ENCODE measurements around the gene AGAP1.

Gene AGAP1

GRCh38 chr2:236157815-236158498, 664.1 kb downstream of the AGAP1 start:
- DNase-seq = no peak

GRCh38 chr2:236158969-236159777, 665.3 kb downstream of the AGAP1 start:
- DNase-seq = no peak

- DNase-seq = no peak
Observed at GRCh38 chr2:236159778-236160170, 665.9 kb downstream of the AGAP1 start.

DNA sequence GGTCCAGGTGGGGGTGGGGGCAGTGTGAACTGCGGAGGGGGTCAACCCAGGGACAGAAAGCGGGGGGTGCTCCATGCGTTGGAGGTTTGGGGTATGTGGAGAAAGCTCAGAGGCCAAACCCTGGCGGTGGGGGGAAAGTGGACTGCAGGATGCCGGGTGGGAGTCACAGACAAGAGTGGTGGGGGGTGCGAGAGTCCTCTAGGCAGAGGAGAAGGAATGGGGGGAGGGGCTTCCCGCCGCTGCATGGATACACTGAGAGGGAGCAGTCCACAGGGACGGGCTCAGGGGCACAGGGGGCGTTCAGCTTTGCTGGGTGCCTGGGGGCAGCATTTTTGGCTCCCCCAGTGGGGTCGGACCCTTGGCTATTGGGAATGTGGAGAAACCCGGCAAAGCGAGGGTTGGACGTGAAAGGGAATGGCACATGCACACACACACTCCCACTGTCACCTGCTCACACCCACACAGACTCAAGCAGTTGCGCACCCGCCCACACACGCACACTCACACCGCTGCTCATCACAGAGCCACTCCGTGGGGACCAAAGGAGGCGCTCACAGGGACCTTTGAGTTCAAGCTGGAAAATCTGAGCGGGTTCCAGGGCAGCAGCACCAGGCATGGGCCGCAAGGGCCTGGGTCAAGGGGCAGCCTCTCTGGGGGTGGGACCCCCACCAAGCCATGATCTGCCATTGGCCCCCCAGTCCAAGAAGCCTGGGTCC, 666.7 kb downstream of the AGAP1 start:
- DNase-seq = no peak

GRCh38 chr2:236161082-236161462, 667.2 kb downstream of the AGAP1 start:
- DNase-seq = no peak

GRCh38 chr2:236161531-236161930, 667.7 kb downstream of the AGAP1 start:
- DNase-seq = no peak

DNA sequence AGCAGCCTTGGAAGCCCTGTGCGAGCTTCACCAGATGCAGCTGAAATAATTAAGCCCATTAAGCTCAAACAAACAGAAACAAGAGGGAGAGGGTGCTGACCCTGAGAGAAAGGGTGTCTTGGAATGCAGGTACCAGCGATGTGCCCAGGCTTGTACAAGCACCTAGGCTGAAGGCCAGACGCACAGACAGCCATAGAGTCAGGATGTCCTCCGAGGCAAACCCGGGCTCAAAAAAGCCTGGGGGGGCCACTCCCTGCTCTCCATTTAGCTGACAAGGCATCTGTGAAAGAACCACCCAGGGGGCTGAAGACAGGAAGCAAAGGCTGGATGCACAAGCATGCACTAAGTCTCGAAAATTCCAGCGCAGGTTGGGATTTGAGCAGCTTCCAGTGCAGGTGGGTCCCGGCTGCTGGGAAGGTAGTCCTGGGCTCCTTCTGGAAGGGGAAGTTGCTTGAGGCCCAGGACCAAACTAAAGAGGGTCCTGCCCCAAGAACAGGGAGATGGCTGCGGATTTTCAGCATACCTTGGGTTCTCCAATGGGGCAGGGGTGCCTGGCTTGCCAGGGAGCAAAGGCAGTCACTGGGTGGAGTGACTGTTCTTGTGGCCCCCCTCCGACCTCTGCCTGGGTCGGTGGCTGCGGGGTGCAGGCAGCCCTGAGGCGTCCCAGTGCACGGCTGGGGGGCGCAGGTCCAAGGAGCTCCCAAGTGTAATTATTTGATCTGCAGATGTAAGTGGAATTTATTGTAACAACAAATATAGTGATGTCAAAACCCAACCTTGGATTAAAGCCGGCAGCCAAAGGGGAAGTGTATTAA, 668.4 kb downstream of the AGAP1 start:
- no peak for DNase-seq

DNA sequence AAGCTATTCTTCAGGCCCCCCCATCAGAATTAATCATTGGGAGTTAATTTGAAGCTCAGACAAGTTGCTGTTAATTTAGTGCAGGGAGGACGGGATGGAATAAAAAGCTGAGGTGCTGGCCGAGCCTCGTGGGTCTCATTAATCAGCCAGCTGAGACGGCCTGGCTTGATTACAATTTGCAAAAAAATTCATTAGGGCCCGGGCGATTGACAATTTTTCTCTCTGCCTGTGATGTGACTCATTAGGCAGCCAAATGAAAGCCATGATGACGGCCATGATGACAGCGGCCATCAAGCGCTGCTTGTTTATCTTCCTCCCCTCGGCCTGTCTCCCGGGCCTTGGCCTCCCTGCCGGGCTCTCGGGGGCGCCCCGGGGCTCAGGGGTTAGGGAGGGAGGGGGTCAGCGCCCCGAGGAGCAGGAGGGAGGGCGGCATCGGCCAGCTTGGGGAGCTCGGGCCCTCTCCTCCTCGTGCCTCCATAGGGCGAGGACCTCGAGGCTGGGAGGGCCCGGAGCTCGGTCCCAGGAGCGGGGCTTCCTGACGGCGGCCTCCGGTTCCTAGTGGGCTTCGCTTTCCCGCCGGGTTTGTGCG, 669.1 kb downstream of the AGAP1 start:
- DNase-seq = no peak

GRCh38 chr2:236163471-236164200, 669.8 kb downstream of the AGAP1 start:
- DNase-seq = no peak

GRCh38 chr2:236164201-236164924, 670.5 kb downstream of the AGAP1 start:
- no peak for DNase-seq

DNA sequence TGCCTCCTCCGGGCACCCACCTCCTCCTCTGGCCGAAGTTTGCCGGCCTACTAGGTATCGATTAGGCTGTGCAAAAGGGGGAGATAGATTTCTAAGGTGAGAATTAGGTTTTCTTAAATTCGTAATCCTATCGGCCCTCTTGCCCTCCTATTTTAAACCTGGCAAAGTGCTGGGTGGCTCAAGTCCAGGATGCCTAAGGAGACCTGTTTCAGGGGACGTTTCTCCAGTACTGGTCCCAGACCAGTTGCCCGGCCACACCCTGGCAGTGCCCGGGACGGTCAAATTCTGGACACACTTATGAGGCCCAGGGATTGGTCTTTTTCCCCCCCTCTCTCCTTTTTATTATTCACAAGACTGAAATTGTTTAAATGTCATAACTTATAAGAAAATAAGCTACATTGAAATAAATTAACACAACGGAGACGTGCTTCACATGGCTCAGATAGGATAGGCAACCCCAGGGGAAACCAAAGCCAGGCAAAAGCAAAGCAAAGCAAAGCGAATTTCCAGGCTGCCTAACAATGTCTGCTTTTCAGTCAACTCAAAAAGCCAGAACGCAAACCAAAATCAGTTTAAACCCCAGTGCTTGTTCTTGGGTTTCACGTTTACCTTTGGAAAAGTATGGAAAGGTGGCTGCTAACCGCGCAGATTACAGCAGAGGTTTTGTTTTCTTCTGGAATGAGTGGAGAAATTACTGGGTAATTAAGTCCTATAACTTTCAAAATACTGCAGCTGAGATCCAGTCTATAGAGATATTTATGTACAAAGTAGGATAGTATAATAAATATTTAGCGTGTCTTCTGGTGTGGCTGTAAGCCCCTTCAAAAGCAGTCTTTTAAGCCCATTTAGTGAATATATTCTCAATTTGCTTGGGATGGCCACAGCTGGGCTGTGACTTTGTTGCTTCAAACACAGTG, 671.3 kb downstream of the AGAP1 start:
- no peak for DNase-seq

- no peak for DNase-seq
Observed at GRCh38 chr2:236165842-236166795, 672.3 kb downstream of the AGAP1 start.

GRCh38 chr2:236166796-236167296, 673.0 kb downstream of the AGAP1 start:
- DNase-seq = no peak

GRCh38 chr2:236167297-236168109, 673.7 kb downstream of the AGAP1 start:
- DNase-seq = no peak

- DNase-seq = no peak
Observed at GRCh38 chr2:236168110-236169080, 674.6 kb downstream of the AGAP1 start, which contains the start of gene GBX2. Gene GBX2, minus strand, starts transcription at chr2:236168386. Its CDS starts 415 bp downstream, at chr2:236167971.

GRCh38 chr2:236169151-236169721, 675.4 kb downstream of the AGAP1 start:
- DNase-seq = no peak
